Astrocyte (in vitro differentiated cells and primary cell): ENCODE data around the gene PCSK1N. TPM values are rescaled to one million over a fixed set of nuclear protein-coding genes. Genes with fewer than 3 reads are reported as not detected.
"Not testable (repeated sequence)": the region's sequence is repeated elsewhere in the genome, so short reads cannot be mapped to it uniquely, and the experiment has no call there.

Experiments used
- DNase-seq: peaks from one replicate; pipeline ENCODE4 v3.0.0-alpha.2; 2010; ENCODE audit warnings: low read depth
- FAIRE-seq: peaks from 2 replicates; lab custom pipeline; 2011; peaks lifted over from hg19 to GRCh38; lab: Jason Lieb, UNC
- H2AFZ ChIP-seq: 2 replicates; pipeline ENCODE4 v1.6.0; 2012; ENCODE audit warnings: low read depth, low read length, inconsistent platforms
- H3K27ac ChIP-seq: 2 replicates; pipeline ENCODE4 v1.5.1; 2011; ENCODE audit warnings: low read depth, low read length, inconsistent platforms
- H3K27me3 ChIP-seq: 2 replicates; pipeline ENCODE4 v1.6.0; 2011; ENCODE audit warnings: low read length, inconsistent platforms; ENCODE audit not compliant: insufficient read depth
- H3K36me3 ChIP-seq: 2 replicates; pipeline ENCODE4 v1.5.1; 2011; ENCODE audit warnings: low read length, inconsistent platforms; ENCODE audit not compliant: insufficient read depth
- H3K4me1 ChIP-seq: 2 replicates; pipeline ENCODE4 v1.5.1; 2011; ENCODE audit warnings: low read length, inconsistent platforms; ENCODE audit not compliant: insufficient read depth
- H3K4me2 ChIP-seq: 2 replicates; pipeline ENCODE4 v1.6.0; 2012; ENCODE audit warnings: low read length, inconsistent platforms
- H3K4me3 ChIP-seq: 2 replicates; pipeline ENCODE4 v1.5.1; 2011; ENCODE audit warnings: low read depth, mild to moderate bottlenecking, low read length, inconsistent platforms; ENCODE audit not compliant: insufficient read depth
- H3K79me2 ChIP-seq: 2 replicates; pipeline ENCODE4 v1.6.0; 2012; ENCODE audit warnings: mild to moderate bottlenecking, low read length, inconsistent platforms; ENCODE audit not compliant: insufficient read depth
- H3K9ac ChIP-seq: 2 replicates; pipeline ENCODE4 v1.6.0; 2012; ENCODE audit warnings: mild to moderate bottlenecking, low read length, inconsistent platforms
- H3K9me3 ChIP-seq: 2 replicates; pipeline ENCODE4 v1.5.1; 2012; ENCODE audit warnings: low read depth, mild to moderate bottlenecking, low read length, inconsistent platforms; ENCODE audit not compliant: insufficient read depth
- H4K20me1 ChIP-seq: 2 replicates; pipeline ENCODE4 v1.6.0; 2012; ENCODE audit warnings: low read length, inconsistent platforms; ENCODE audit not compliant: insufficient read depth
- H3K27ac Mint-ChIP-seq: one replicate; pipeline ENCODE4 v1.8.0; 2021; ENCODE audit warnings: mild to moderate bottlenecking, mixed read lengths; ENCODE audit not compliant: unreplicated experiment
- H3K27me3 Mint-ChIP-seq: one replicate; pipeline ENCODE4 v1.8.0; 2021; ENCODE audit warnings: low read depth, mixed read lengths; ENCODE audit not compliant: unreplicated experiment
- H3K36me3 Mint-ChIP-seq: one replicate; pipeline ENCODE4 v1.8.0; 2021; ENCODE audit warnings: low read depth, mixed read lengths; ENCODE audit not compliant: unreplicated experiment
- H3K4me1 Mint-ChIP-seq: one replicate; pipeline ENCODE4 v1.8.0; 2021; ENCODE audit warnings: low read depth, mixed read lengths; ENCODE audit not compliant: unreplicated experiment
- H3K4me3 Mint-ChIP-seq: one replicate; pipeline ENCODE4 v1.8.0; 2021; ENCODE audit warnings: mild to moderate bottlenecking, moderate library complexity, mixed read lengths; ENCODE audit not compliant: unreplicated experiment
- H3K9me3 Mint-ChIP-seq: one replicate; pipeline ENCODE4 v1.8.0; 2021; ENCODE audit warnings: mild to moderate bottlenecking, mixed read lengths; ENCODE audit not compliant: unreplicated experiment
- EZH2 ChIP-seq: IDR thresholded peaks from 2 replicates; pipeline ENCODE4 v1.6.1; 2012; ENCODE audit warnings: mild to moderate bottlenecking, low read length, inconsistent platforms; ENCODE audit not compliant: insufficient read depth
- total RNA-seq: library from RNA; stranded (reverse); gene quantifications from 2 replicates; pipeline ENCODE4 v1.2.1, GENCODE V29; 2021
- TF ChIP-seq, protein P1 (sequence below): IDR thresholded peaks from 2 replicates; pipeline ENCODE4 v1.5.1; 2011; ENCODE audit warnings: low read depth, mild to moderate bottlenecking, inconsistent platforms, low read length, moderate library complexity; ENCODE audit not compliant: insufficient read depth

PCSK1N gene
- total RNA-seq, 1 donor from 2014 or later: 62.0 TPM

DNA sequence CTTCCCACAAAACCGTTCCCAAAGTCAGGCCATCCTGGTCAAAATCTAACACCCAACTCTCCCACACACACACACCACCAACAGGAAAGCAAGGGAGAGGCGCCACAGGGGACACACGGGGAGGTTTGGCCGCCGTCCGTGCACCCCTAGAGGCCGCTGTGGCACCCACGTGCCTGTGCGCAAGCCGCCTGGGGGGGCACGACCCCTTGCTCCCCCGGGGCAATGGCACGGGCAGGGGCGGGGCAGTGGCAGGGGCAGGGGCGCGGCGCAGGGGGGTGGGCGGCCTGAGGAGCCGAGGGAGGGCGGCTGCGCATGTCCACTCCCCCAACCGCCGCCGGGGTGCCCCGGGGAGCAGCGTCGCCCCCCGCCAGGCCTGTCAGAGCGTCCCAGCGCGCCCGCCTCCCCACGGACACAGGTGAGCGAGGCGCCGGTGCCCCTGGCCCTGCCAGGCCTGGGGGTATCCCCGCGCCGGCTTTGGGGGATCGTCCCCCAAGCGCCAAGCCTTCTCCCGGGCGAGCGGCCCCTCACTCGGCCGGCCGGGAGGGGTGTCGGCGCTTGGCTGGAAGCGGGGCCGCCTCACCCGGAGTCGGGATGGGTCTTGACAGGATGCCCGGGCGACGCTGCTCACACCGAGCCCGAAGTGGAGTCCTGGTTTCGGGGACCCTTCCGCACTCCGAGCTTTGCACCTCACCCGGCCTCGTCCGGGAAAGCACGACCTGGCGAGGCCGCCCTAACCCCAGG, 9.1 kb downstream of the PCSK1N start, which contains the start of gene ERAS:
TSS of gene ERAS (plus strand) at position 379 of the 741 bp plus-strand sequence. CDS start 2,611 bp downstream, outside the sequence.
- H3K4me2 ChIP-seq: no peak within 1 kb of the TSS
- H2AFZ ChIP-seq: no peak within 1 kb of the TSS
- no peaks in the 10 kb centered on the region for H3K79me2 ChIP-seq
- TF ChIP-seq, protein P1, sequence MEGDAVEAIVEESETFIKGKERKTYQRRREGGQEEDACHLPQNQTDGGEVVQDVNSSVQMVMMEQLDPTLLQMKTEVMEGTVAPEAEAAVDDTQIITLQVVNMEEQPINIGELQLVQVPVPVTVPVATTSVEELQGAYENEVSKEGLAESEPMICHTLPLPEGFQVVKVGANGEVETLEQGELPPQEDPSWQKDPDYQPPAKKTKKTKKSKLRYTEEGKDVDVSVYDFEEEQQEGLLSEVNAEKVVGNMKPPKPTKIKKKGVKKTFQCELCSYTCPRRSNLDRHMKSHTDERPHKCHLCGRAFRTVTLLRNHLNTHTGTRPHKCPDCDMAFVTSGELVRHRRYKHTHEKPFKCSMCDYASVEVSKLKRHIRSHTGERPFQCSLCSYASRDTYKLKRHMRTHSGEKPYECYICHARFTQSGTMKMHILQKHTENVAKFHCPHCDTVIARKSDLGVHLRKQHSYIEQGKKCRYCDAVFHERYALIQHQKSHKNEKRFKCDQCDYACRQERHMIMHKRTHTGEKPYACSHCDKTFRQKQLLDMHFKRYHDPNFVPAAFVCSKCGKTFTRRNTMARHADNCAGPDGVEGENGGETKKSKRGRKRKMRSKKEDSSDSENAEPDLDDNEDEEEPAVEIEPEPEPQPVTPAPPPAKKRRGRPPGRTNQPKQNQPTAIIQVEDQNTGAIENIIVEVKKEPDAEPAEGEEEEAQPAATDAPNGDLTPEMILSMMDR: no peak
- no peak for TF ChIP-seq EZH2
- no peaks in the 10 kb centered on the region for H3K36me3 ChIP-seq
- Mint-ChIP-seq H3K27ac (no peak within 1 kb of the TSS), H3K9me3 (no peaks in the 10 kb centered on the region), H3K27me3 (peaks cover 9% of the 10 kb centered on the region), H3K36me3 (peaks cover 7% of the 10 kb centered on the region), H3K4me3 (no peak within 1 kb of the TSS), H3K4me1 (no peaks in the 10 kb centered on the region)
- H3K27me3 ChIP-seq: no peaks in the 10 kb centered on the region
- no peaks in the 10 kb centered on the region for H3K9me3 ChIP-seq
- H3K4me1 ChIP-seq: no peaks in the 10 kb centered on the region
- no peaks in the 10 kb centered on the region for H4K20me1 ChIP-seq
- H3K9ac ChIP-seq: no peak within 1 kb of the TSS
- FAIRE-seq: no peak
- DNase-seq: no peak
- no peak within 1 kb of the TSS for H3K27ac ChIP-seq
- H3K4me3 ChIP-seq: no peak within 1 kb of the TSS

DNA sequence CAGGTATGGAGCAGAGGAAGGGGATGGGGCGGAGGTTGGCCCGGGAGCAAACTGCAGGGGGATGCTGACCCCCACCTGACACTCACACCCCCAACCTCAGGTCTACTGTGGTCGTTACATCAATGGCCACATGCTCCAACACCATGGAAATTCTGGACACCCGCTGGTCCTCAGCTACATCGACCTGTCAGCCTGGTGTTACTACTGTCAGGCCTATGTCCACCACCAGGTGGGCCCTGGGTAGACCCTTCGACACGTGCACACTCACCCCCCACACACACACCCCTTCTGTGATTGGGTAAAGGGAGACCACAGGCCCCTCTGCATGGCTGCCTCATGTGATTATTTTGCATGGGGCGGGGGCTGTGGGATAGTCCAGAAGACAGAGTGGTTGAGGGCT, 11.3 kb downstream of the PCSK1N start:
- H4K20me1 ChIP-seq: no peaks in the 10 kb centered on the region
- TF ChIP-seq EZH2: no peak
- no peaks in the 10 kb centered on the region for H3K4me1 ChIP-seq
- no peak overlapping the region for H3K4me3 ChIP-seq
- H3K79me2 ChIP-seq: no peaks in the 10 kb centered on the region
- H3K36me3 ChIP-seq: no peaks in the 10 kb centered on the region
- DNase-seq: no peak
- H3K27me3 ChIP-seq: no peaks in the 10 kb centered on the region
- no peak overlapping the region for H3K27ac ChIP-seq
- peaks cover 4% of the 10 kb centered on the region for H3K36me3 Mint-ChIP-seq
- no peak overlapping the region for H2AFZ ChIP-seq
- H3K4me1 Mint-ChIP-seq: no peaks in the 10 kb centered on the region
- H3K27ac Mint-ChIP-seq: no peak overlapping the region
- H3K4me3 Mint-ChIP-seq: no peak overlapping the region
- no peak overlapping the region for H3K9ac ChIP-seq
- no peaks in the 10 kb centered on the region for H3K9me3 Mint-ChIP-seq
- no peak for FAIRE-seq
- H3K27me3 Mint-ChIP-seq: no peaks in the 10 kb centered on the region
- no peaks in the 10 kb centered on the region for H3K9me3 ChIP-seq
- H3K4me2 ChIP-seq: no peak overlapping the region

GRCh38 chrX:48823053-48823452, 12.4 kb downstream of the PCSK1N start:
- Histone ChIP-seq H3K9me3 (no peaks in the 10 kb centered on the region), H3K79me2 (no peaks in the 10 kb centered on the region), H3K4me1 (no peaks in the 10 kb centered on the region), H3K9ac (no peak overlapping the region), H2AFZ (no peak overlapping the region), H3K4me3 (no peak overlapping the region), H3K36me3 (no peaks in the 10 kb centered on the region), H4K20me1 (no peaks in the 10 kb centered on the region), H3K27ac (no peak overlapping the region), H3K27me3 (no peaks in the 10 kb centered on the region), H3K4me2 (no peak overlapping the region)
- no peaks in the 10 kb centered on the region for H3K4me1 Mint-ChIP-seq
- no peak for TF ChIP-seq EZH2
- TF ChIP-seq, protein P1: no peak
- DNase-seq (no peak), FAIRE-seq (no peak)
- peaks cover 4% of the 10 kb centered on the region for H3K36me3 Mint-ChIP-seq
- no peaks in the 10 kb centered on the region for H3K27me3 Mint-ChIP-seq
- no peak overlapping the region for H3K27ac Mint-ChIP-seq
- H3K4me3 Mint-ChIP-seq: no peak overlapping the region
- no peaks in the 10 kb centered on the region for H3K9me3 Mint-ChIP-seq

DNA sequence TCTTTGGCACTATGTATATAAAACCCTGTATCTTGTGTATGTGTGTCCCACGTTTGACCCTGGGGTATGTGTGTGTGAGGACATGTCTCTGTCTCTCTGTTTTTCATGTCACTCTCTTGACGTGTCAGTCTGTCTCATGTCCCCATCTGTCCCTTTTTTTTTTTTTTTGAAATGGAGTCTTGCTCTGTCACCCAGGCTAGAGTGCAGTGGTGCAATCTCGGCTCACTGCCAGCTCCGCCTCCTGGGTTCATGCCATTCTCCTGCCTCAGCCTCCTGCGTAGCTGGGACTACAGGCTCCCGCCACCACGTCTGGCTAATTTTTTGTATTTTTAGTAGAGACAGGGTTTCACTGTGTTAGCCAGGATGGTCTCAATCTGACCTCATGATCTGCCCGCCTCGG, 16.0 kb downstream of the PCSK1N start:
- H3K79me2 ChIP-seq, FAIRE-seq: not testable (repeated sequence)

More for the DNA sequence above, 16.0 kb downstream of the PCSK1N start:
- not testable (repeated sequence) for H3K4me1 Mint-ChIP-seq, H3K27me3 ChIP-seq, H3K27me3 Mint-ChIP-seq, H3K9me3 ChIP-seq, H3K9ac ChIP-seq, H3K27ac Mint-ChIP-seq, H4K20me1 ChIP-seq, H3K36me3 ChIP-seq, DNase-seq, H3K4me3 Mint-ChIP-seq, H3K9me3 Mint-ChIP-seq, H3K4me1 ChIP-seq, H3K36me3 Mint-ChIP-seq, H3K4me3 ChIP-seq, H3K4me2 ChIP-seq, H2AFZ ChIP-seq, H3K27ac ChIP-seq
